Effector CD4-positive, alpha-beta T cell (primary cell): ENCODE data around the gene DPP4.

ENCODE experiments used
- DNase-seq: peaks from one replicate; pipeline ENCODE4 v3.0.0-alpha.2; 2020
- total RNA-seq: gene quantifications from one replicate; lab custom pipeline; 2026; lab: John Stamatoyannopoulos, UW

DPP4 gene
- total RNA-seq = 61.5 reads per million, percentile 73 among the genes with 10 or more reads in this experiment

DNA sequence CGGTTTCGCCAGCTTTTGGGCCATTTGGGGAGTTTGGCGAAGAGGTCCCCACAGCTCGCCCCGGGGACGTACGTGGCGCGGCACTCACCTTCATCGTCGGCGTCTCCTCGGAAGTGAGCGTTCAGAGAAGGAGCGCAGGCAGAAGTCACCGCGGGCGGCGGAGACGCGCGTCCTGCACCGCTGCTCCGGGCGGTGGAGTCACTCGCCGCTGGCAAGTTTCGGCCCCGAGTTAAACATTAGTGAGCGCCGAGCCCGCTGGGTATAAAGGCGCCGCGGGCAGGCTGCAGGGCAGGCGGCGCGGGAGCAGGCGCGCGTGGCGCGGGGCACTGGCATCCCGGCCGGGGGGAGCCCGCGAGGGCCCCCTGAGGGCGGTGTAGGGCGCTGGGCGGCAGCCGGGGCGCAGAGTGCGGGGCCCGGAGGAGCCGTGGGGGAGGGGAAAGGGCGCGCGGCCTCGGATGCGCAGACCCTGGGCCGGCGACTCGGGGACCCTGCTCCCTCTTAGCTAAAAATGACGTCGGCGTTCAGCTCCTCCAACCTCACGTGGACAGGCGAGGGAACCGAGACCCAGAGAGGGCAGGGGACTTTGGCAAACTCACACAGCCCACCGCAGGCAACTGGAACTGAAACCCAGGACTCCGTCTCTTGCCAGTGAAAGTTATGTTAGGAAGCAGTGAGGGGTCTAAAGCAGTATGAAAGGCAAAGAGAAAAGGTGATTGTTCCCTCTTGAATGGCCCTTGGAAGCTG lies at the start of gene DPP4:
TSS of gene DPP4 (minus strand) at position 328 of the 744 bp plus-strand sequence. CDS start at position 94, 234 bp downstream.
- peak; percentile 17 for DNase-seq

- DNase-seq = no peak
Observed at GRCh38 chr2:162118166-162119031, 44.4 kb upstream of the DPP4 start.

DNA sequence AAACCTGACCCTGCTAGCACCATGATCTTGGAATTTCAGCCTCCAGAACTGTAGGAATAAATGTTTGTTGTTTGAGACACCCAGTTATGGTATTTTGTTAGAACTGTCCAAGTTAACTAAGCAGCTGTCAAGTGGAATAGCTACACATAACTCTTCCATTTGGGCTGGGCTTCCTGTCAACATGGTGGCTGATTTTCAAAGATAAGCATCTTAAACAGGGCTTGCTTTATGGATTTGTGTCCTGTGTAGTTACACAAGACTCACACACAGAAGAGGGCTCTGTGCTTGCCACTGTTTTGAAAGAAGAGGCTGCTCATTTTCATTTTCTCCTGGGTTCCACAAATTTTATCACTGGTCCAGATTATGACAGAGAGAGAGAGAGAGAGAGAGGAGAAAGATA lies 42.3 kb upstream of the DPP4 start:
- no peak for DNase-seq

- no peak for DNase-seq
Observed at GRCh38 chr2:162115076-162115475, 41.1 kb upstream of the DPP4 start.

GRCh38 chr2:162114271-162114670 lies 40.3 kb upstream of the DPP4 start:
- no peak for DNase-seq

GRCh38 chr2:162113776-162114168 lies 39.8 kb upstream of the DPP4 start:
- DNase-seq = no peak

- DNase-seq = no peak
Observed at GRCh38 chr2:162113088-162113775, 39.2 kb upstream of the DPP4 start.

DNA sequence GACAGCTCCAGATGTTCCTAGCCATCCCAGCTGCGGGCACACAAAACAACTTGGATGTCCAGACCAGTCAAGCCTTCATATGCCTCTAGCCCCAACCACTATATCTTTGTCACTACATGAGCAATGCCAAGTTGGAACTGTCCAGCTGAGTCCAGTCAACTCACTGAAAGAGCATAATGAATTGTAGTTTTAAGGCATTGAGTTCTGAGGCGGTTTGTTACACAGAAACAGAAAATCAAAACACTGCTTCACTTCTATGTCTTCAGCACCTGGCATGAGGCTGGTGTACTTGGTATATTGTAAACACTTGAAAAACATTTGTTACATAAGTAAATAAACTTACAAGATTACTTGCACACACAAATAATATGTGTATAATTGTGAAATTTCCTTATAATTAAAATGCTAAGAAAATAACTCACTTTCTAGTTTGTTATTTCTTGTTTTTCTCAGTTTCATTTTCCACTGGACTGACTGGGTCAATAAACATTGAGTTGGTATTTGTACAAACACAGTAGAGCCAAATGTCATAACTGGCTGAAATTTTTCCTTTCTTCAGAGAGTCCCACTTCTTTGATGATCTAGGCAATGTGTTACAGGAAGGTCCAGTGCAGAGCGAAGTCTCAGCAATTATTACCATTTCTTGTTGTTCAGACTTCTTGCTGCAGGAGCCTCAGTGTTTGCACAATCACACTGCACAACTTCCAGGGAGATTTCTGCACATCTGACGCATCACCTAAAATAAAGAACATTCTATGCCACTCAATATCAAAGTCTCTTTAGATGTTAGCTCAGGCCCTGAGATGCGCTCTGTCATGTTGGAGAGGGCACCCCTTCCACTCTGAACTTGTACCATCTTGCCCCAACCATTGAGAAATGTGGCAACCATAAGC lies 38.2 kb upstream of the DPP4 start:
- no peak for DNase-seq

GRCh38 chr2:162107361-162107901 lies 33.4 kb upstream of the DPP4 start:
- no peak for DNase-seq

DNA sequence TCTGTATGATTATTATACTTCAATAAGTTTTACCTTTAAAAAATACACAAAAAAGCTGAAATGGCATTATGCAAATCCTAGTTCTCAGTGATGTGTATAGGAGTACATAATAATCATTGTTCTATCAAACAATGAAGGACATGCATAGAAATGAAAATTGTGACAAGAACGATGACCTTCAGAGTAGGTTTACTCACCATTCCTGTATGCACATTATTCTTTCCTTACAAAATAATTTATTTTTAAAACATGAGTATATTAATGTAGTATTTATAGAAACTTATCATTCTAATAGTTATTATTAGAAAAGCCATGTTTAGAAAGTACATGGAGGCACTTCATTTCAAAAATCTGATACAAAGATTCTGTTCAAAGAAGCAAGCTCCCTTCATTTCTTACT lies 32.7 kb upstream of the DPP4 start:
- no peak for DNase-seq

GRCh38 chr2:162106146-162106551 lies 32.1 kb upstream of the DPP4 start:
- DNase-seq = no peak

DNA sequence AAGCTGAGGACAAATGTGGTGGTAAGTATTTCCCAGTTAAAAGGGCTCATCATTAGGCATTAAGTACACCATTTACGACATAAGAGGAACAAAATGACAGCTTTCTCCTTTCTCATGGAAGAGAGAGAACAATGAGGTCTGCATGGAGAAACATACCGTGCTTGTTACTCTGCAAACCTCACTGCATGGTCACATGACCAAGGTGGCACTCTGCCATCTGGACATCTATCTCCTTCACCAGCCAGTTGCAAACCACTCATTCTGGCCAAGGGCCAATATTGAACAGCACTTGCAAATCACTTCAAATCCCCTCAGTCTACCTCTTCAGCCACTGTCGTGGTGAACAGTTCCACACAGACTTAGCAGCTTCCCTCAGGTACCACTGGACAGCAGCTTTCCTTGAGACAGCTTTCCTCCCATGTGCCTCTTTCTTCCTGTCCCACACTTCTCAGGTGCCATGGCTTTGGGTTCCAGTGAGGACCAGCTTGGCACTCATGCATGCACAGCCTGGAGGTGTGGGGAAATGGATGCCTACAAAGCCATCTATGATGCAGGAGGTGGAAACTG lies 29.5 kb upstream of the DPP4 start:
- no peak for DNase-seq

- DNase-seq = no peak
Observed at GRCh38 chr2:162100579-162100978, 26.6 kb upstream of the DPP4 start.

- DNase-seq = no peak
Observed at GRCh38 chr2:162099836-162100235, 25.8 kb upstream of the DPP4 start.

- no peak for DNase-seq
Observed at GRCh38 chr2:162092658-162093556, 18.9 kb upstream of the DPP4 start.

- no peak for DNase-seq
Observed at GRCh38 chr2:162092008-162092390, 18.0 kb upstream of the DPP4 start.

DNA sequence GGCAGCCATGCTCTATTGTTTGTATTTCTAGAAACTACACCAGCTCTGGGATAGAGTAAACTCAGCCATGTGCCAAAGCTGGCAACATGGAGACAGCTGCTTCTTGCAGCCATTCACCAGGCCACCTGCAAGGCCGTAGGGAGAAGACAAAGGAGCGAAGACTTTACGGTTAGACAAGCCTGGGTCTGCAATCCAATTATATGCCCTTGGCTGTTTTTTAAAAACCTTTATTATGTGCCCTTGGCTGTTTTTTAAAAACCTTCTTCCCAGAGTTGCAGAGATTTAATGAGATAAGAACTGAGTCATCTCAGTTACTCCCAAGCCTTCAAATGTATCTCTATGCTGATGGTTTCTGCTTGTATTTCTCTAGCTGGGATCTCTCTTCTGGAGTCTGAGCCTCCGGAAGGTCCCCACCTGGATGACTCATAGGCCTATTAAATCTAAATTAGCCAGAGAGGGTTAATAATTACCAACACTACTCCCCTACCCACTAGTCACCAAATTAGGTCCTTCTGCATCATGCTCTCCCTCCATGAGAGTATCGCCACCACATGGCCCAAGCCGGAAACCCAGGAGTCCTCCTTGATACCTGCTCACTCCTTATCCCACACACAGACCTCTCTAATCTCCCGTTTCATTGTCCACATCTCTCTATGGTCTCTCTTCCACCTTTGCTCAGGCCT lies 17.5 kb upstream of the DPP4 start:
- DNase-seq = no peak

- DNase-seq = no peak
Observed at GRCh38 chr2:162090109-162090508, 16.1 kb upstream of the DPP4 start.

DNA sequence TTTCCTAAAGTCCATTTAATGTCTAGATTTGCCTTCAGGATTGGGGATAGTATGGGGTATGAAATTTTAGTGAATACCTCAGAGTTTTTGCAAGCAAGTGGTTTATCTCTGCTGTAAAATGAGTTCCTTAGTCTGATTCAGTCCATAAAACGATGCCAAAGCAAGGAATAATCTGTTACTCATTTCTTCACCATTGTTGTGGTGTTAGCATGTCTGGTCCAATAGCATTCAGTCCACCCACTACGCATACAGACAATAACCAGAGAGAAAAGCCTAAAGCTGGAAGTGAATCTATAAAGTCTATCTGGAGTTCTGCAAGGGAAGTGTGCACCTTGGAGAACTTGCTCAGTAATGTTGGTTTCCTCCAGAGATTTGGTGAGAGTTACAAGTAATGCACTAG lies 12.9 kb upstream of the DPP4 start:
- DNase-seq = no peak
